H4 (cell line): ENCODE data around the gene CTLA4. TPM values are rescaled to one million over a fixed set of nuclear protein-coding genes. Genes with fewer than 3 reads are reported as not detected.

ENCODE experiments used
- DNase-seq: peaks from one replicate; pipeline ENCODE4 v3.0.0-alpha.2; 2015; ENCODE audit warnings: low spot score
- total RNA-seq: library from RNA; depleted of rRNA; stranded (reverse); fragments of >200 nt; shearing (Covaris generic); gene quantifications from 2 replicates; pipeline ENCODE4 v1.2.3, GENCODE V29; 2014; rRNA removed

Gene CTLA4
- total RNA-seq, result not detected in 2 replicates

DNA sequence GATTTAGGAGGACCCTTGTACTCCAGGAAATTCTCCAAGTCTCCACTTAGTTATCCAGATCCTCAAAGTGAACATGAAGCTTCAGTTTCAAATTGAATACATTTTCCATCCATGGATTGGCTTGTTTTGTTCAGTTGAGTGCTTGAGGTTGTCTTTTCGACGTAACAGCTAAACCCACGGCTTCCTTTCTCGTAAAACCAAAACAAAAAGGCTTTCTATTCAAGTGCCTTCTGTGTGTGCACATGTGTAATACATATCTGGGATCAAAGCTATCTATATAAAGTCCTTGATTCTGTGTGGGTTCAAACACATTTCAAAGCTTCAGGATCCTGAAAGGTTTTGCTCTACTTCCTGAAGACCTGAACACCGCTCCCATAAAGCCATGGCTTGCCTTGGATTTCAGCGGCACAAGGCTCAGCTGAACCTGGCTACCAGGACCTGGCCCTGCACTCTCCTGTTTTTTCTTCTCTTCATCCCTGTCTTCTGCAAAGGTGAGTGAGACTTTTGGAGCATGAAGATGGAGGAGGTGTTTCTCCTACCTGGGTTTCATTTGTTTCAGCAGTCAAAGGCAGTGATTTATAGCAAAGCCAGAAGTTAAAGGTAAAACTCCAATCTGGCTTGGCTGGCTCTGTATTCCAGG lies at the start of gene CTLA4:
Gene CTLA4, plus strand, starts transcription at position 211 of the 640 bp plus-strand sequence. Its CDS starts 172 bp downstream, at position 383.
- no peak for DNase-seq

DNA sequence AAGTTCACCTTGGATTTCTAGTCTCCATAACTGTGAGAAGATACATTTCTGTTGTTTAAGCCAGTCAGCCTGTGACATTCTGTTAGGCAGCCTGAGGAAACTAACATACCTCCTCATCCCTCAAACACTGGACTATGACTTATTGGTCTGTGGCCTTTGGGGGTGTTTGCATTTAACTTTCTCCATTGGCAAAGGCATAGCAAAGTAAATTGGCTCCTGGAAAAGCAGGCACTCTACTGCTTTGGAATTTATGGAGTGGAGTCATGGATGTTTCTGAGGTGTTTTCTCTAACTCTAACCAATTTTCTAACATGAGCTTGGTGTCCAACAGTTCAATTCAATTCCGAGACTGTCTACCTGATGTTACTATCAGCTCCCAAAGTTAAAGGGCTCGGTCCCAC lies 48.9 kb upstream of the CTLA4 start:
- DNase-seq, result no peak

DNA sequence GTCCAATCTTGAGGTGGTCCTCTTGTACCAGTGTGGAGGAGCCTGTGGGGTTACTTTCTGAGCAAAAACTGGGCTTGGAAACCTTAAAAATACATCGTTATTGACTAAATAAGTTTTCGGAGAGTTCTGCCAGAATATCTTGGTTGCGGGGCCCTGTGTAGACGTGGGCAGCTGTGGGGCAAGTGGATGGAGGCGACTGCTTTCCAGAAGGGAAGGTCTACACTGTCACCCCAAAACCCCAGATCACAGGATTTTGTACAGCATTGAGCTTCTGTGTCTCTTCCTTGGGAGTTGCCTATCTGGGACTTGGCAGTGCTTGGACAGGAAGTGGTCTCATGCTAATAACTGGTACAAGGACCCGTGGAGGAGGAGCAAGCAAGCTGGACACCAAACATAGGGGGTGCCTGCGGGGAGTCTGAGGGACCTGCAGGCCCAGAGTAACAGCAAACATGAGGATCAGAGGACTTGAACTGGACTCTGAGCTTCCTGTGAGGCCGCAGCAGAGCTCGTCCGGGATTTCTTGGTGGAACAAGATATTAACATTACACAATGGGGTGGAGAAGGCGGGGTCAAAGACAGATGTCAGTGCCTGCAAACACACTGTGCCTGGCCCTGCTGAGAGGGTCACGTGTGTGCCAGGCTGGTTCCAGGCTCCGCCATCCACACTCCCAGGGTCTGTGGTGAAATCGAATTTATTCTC lies 48.0 kb upstream of the CTLA4 start:
- DNase-seq, result no peak

DNA sequence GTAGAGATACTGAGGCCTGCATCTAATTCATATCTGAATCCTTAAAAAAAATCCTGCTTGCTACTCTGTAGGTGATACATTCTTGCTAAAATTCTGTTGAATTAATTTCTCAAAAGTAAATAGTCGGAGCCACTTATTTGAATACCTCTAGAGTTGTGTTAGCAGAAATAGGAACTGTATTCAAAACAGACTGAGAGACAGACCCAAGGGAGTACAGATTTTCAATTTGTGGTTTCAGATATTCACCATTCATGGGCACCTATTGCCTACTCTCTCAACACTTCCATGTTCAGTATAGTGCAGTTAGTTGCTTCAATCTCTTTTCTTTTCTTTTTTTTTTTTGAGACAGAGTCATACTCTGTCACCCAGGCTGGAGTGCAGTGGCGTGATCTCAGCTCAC lies 46.6 kb upstream of the CTLA4 start:
- DNase-seq, result no peak

DNA sequence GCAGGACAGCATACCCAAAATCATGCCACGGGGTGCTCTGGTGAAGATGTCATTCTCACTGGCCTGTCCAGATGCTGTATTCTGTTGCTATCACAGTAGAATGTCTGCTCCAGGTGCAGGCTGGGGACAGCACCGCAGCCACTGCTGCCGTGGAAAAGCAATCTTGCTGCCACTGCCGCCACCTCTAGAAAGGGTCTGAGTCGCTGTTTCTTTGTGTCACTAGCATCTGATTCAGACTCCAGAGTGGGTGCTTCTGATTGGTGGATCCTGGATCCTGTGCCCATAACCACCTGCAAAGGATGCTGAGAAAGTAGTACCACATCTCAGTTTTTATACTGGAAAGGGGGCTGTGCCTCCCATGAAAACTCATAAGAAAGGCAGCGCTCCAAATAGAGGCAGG lies 45.3 kb upstream of the CTLA4 start:
- DNase-seq, result no peak

DNA sequence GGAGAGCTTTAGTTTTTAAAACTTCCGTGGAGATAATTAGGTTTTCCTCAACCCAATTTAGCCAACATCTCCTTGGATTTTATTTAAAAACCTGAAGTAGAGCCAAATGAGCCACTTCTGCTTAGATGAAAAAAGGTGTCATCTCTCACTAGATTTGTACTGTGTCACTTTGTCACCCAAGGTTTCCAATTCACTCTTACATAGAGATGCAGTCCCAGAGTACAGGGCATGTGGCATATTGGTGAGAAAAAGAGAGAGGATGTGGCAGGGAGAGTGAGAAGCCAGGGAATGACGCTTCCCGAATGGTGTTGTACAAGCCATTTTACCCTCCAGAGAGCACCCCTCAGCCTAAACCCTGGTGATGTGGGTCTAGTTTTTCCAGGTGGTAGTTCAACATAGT lies 44.4 kb upstream of the CTLA4 start:
- no peak for DNase-seq

DNA sequence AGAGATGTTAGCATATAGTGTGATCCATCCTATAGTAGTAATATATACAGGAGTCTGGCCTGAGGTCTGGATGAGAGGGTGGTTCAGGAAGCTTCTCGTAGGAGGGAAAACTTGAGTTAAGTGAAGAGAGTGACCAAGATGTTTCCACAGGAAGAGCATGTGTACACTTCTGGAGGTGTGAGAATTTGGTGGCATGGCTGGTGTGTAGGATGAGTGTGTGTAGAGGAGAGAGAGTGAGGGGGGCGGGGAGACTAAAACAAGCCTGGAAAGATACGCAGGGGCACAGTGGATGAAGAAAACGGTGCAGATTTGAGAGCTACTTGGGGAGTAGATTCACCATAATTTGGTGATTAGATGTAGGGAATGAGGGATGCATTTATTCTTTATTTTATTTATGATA lies 43.5 kb upstream of the CTLA4 start:
- DNase-seq, result no peak

DNA sequence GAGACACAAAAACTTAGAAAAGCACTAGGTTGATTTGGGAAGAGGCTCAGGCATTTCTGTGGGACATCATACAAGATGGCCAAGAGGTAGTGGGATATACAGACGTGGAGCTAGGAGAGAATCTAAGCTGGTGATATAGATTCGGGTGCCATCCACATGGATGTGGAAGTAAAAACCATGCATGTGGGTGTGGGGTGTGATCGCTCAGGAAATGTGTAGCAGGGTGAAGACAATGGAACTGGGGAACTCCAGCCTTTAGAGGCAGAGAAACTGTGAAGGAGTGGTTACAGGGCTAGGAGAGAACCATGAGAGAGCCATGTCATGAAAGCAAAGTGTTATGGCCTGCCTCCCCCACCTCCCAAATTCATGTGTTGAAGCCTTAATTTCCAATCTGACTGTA lies 43.0 kb upstream of the CTLA4 start:
- DNase-seq, result no peak

DNA sequence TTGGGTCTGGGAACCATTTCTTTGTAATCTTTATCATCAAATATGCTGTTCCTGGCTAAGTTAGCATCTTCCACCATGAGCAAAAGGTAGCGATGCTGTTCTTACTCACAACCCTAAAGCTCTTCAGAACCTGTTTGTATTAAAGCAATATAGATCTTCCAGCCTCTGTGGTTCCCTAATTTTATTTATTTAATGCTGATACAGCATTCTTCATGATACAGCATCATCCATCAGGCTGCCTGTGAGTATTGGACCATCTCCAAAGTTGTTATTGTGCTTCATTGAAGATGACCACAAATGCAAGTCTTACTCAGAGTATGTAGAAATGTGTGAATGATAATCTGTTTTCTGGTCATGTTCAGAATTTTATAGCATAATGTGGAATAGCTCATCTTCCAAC lies 40.9 kb upstream of the CTLA4 start:
- DNase-seq, result no peak

DNA sequence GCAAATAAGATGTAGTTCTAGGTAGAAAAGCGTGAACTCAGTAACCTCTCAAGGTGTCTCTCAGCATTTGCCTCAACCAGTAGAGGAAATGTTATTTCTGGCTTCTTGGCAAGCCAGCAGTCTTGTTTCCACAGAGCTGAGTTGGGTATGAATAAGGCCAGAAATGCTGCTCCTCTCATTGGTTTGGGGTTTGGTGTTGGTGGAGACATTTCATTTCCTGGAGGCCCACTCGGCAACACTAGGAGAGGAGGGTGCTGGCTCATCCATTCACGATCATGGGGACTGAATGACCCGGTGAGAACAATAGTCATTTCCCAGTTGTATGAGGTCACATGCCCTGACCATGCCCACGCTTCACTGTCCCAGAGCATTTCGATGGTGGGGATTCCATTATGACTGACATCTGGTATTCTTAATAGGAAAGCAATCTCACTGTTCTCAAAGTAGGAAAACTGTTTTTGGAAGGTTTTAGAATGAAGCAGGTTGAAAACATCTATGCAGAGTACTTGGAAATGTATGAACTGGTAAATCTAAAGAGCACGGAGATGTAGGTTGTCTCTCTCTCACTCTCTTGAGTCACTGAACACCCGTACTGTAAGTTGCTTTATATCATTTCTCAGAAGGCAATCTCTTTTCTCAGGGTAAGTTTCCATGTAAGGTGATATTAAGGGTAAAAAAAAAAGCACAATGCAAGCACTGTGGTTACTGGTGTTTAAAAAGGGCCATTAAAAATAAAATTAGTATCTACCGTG lies 37.1 kb upstream of the CTLA4 start:
- no peak for DNase-seq

DNA sequence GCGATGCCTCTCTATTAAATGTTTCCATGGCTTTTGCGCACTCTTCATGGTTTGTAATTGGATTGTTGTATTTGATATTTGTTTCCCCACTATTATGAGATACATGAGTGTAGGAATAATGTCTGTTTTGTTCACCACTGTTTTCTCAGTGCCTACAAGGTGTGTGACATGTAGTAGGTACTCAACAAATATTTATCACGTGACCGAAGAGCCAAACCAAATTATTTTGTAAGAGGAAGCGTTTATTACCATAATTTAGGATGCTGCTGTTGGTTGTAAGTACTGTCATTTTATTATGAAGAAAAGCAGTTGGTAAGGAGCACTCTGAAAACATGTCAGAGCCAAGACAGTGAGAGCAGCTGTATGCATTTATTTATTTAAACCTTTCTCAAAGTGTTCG lies 32.2 kb upstream of the CTLA4 start:
- DNase-seq, result no peak

DNA sequence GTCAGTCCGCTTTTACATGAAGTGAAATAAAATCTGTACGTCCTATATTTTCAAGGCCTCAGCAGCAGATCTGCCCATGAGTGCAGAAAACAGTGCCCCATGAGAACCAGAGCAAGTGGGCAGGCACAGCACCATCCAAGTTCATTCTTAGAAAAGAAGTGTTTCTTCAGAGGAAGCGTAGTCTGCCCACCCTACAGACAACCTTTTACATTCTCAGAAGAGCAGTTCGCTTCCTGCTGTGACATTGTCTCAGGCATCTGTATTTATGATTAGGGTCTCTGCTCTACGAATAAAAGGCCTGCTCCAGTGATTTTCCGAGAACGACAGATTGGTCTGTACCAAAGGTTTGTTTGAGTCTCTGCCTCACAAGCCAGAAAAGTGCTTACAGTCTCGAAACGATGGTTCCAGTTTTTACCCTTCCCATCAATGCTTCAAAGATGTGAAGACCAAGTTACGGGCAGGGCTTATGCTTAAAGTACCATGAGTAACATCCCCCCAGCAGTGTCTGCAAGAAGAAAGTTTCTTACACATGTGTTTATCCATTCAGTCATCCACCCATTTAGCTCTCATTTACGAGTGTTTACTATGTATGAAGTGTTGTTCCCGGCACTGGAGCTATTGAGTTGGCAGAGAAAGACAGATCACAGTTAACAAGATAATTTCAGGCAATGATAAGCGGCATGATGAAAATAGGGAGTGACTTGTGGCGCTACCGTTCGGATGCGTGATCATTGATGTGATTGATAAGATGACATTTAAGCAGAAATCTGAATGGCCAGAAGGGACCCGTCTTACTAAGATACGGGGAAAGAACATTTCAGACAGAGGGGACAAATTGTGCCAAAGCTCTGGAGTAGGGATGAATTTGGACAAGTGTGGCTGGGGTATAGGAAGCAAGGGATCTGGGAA lies 31.4 kb upstream of the CTLA4 start:
- no peak for DNase-seq

DNA sequence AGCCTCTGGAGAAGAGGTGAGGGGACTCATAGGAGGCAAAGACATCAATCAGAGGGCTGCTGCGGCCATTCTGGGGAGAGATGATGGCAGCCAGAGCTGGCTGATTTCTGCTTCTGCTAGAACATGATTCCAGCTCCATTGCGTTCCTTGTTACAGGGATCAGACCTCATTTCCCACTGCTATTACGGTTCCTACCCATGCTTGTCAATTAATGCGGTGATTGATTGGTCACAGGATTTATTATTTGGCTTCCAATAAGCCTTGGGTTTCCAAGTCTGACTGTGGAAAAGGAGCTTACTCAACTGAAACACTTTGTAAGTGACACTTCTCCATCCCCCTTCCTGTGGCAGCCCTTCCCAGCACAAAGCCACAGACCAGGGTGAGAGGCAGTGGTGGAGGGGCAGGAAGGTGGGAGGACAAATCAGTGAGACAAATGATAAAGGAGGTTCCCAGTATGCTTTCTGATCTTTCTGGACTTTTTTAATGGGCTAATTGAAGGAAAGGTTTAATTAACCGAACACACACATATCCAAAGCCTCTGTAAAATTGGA lies 26.8 kb upstream of the CTLA4 start:
- DNase-seq, result no peak

DNA sequence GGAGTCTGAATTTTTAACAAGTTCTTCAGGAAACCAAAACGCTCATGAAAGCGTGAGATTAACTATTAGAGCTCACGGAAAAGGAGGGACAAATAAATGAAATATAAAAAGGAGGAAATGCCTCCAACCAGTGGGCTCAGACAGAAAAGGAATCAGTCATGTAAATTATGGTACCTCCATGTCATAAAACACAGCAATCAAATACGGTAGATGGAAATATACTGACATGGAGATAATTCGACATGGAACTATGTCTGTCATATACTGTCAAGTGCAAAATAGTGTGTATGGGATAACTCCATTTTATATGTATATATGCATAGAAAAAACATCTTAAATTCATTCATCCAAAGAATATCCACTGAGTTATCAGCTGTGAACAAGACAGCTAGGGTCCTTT lies 25.9 kb upstream of the CTLA4 start:
- DNase-seq, result no peak

DNA sequence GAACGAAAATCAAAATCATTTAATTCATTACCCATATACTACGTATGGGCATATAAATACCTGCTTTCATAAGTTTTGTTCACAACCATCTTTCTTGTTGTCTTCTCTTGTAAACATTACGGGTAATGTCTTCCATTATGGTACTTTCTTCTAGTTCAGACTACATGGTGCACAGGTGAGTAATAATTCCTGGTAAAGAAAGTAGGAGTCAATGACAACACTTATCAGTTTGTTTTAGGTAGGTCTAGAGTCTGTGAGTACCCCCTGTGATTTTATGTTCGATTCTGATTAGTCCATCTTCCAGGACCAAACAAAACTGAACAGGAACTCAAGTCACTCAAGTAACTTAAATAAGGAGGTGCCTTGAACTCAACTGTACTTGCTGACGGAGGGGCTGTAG lies 25.2 kb upstream of the CTLA4 start:
- no peak for DNase-seq

DNA sequence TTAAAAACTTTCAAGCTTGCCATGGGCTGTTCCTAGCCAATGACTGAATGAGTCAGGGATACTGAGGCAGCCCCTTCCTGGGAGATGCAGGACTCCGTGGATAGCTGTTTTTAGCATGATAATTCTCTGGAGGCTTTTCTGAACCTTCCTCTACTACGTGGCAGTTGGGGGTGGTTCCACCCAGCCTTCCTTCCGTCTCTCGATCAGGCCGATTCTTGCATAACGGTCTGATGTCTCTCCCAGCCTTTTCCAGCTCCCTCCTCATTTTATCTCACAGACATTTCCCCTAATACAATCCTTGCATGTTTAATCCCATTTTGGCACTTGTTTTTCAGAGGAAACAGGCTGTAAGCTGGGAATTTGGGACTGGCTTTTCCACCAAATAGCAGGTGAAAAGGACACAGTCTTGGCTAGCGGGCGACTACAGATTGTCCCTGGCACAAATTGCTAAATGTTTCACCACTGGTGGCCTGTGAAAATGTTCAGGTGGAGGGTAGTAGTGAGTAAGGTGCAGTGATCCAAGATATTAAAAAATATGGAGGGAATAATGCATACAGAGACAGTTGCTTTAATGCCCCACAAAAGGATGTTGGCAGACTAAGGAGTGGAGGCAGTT lies 21.0 kb upstream of the CTLA4 start:
- DNase-seq, result no peak

DNA sequence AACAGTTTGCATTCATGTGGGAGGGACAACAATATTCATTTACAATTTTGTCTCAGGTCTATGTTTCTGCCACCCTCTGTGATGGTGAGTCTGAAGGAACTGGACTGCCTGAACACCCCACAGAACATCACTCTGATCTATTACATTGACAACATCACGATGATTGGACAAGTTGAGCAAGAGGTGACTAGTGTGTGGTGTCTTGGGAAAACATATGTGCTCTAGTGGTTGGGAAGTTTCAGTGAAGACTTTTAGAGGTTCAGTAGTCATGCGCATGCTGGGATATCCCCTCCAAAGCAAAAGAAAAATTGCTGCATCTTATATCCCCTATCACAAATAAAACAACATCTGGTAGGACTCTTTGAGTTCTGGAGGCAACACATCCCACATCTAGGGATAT lies 18.6 kb upstream of the CTLA4 start:
- DNase-seq, result no peak

DNA sequence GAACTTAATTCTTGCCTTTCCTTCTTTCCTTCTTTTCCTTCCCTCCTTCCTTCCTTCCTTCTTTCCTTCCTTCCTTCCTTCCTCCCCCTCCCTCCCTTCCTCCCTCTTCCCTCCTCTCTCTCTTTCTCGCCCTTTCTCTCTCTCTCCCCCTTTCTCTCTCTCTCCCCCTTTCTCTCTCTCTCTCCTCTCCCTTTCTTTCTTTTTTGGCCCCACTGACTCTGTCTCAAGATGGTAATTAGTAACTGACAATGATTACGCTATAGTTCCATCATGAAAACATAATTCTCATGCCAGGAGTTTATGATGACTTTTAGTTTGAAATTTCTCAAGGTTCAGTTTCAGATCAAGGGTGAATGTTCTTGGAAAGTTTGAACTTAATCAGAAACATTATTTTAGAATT lies 14.8 kb upstream of the CTLA4 start:
- DNase-seq, result no peak

DNA sequence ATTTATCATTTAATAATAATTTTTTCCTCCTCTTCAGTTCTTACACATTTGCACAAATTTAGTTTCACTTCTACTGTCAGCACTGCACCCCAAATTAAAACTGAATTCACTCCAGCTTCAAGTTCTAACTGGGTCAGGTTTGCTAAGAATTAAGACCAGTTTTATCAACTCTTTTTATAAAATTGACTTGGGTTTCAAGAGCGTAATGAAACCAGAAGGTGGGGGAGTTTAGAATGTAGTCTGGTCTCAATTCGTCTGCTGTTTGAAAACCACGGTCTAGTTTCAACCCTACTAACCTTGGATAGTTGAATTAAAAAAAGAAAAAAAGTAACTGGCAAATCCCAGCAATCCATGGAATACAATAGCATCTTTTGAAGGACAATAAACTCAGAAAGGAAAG lies 14.3 kb upstream of the CTLA4 start:
- no peak for DNase-seq

DNA sequence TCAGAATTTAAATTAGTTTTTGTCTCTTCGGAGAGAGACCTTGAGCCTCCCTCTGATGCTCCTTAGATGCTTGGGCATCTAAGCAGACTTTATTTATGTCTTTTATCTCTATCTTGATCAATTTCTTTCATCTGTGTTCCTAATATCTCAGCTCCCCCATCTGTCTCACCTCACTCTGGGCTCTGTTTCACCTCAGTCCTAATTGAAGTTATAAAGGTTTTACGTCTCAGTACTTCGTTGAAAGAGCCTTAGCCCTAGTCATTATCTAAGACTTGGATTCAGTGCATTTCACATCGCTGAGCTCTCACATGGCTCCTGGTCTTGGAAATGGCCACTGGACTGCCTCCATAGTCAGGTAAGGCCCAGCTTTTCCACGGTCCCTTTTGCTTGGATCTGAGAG lies 13.8 kb upstream of the CTLA4 start:
- no peak for DNase-seq

DNA sequence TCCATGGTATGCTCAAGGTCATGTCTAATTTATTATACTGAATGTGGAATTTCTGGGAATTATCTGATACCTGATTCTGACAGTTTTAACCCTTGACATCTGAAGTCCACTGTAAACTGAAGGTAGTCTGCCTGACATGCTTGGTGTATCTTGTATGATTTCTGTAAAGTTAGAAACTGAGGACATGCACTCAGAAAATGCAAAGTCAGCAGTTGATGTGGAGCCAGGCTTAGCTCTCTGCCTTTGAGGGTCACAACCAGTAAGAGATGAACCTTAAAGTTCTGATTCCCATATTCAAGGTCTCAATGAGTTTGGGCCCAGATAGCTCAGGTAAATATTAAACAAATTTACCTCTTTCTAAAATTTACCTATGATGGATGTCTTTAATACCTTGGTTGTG lies 12.3 kb upstream of the CTLA4 start:
- no peak for DNase-seq
